Measurements from ENCODE around the gene CHRNA3. TPM values are rescaled to one million over a fixed set of nuclear protein-coding genes. Genes with fewer than 3 reads are reported as not detected.

Gene CHRNA3
- total and polyA plus RNA-seq, 8 donors: 0.31 to 4.6 (median 1.0) TPM; not detected in 3

- WGBS, 5 donors: 73 to 85% (median 79%) methylated on average over 6 of the region's 6 CpGs
- Histone ChIP-seq H3K27me3 (no peaks in the 10 kb centered on the region), H3K4me1 (no peaks in the 10 kb centered on the region), H3K27ac (no peak overlapping the region), H3K36me3 (peaks cover 47 to 63% (median 62%) of the 10 kb centered on the region in 4 donors), H3K4me3 (no peak overlapping the region), H3K9me3 (no peaks in the 10 kb centered on the region)
- DNase-seq: no peak
- intact Hi-C loops (cut with DNase I; ENCODE audit: low total_unique reads): no loop called here
- no peak for TF ChIP-seq POLR2AphosphoS5 (IDR thresholded peaks at IDR 0.05)
- TF ChIP-seq, protein P1, sequence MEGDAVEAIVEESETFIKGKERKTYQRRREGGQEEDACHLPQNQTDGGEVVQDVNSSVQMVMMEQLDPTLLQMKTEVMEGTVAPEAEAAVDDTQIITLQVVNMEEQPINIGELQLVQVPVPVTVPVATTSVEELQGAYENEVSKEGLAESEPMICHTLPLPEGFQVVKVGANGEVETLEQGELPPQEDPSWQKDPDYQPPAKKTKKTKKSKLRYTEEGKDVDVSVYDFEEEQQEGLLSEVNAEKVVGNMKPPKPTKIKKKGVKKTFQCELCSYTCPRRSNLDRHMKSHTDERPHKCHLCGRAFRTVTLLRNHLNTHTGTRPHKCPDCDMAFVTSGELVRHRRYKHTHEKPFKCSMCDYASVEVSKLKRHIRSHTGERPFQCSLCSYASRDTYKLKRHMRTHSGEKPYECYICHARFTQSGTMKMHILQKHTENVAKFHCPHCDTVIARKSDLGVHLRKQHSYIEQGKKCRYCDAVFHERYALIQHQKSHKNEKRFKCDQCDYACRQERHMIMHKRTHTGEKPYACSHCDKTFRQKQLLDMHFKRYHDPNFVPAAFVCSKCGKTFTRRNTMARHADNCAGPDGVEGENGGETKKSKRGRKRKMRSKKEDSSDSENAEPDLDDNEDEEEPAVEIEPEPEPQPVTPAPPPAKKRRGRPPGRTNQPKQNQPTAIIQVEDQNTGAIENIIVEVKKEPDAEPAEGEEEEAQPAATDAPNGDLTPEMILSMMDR (IDR thresholded peaks at IDR 0.05): no peak
- no peak for TF ChIP-seq EP300 (IDR thresholded peaks at IDR 0.05)
- no peak for TF ChIP-seq POLR2A (IDR thresholded peaks at IDR 0.05)
These were observed 70.6 kb downstream of the CHRNA3 start for GRCh38 chr15:78550194-78550593.

Small RNAs within 50 kb of the gene (small RNA-seq; reads per million reads assigned to genes)
- gene AC067863.2: 0 reads per million in 4 donors

Other genes starting within 250 kb of the CHRNA3 start
- gene IREB2, start 182.8 kb downstream of the CHRNA3 start, total RNA-seq: 100 to 1,000 TPM in 4 of 5 donors, 10 to 100 TPM in 1; 34.1 to 248 (median 130) TPM
- gene IREB2, start 182.8 kb downstream of the CHRNA3 start, polyA plus RNA-seq: 1 to 10 TPM; 7.0 to 9.0 (median 8.5) TPM
- gene HYKK, start 113.4 kb downstream of the CHRNA3 start, total RNA-seq: 1 to 10 TPM in 4 of 5 donors, under 1 TPM in 1; under 0.01 to 7.6 (median 3.2) TPM
- 10 to 100 TPM in 1 of 3 donors, 1 to 10 TPM in 2; 5.5 to 11.6 (median 5.9) TPM for gene HYKK, start 113.4 kb downstream of the CHRNA3 start, polyA plus RNA-seq
- gene PSMA4, start 80.6 kb downstream of the CHRNA3 start, total RNA-seq: 100 to 1,000 TPM in 2 of 5 donors, 10 to 100 TPM in 2, 1 to 10 TPM in 1; 7.2 to 393 (median 50.3) TPM
- 100 to 1,000 TPM; 150 to 257 (median 228) TPM for gene PSMA4, start 80.6 kb downstream of the CHRNA3 start, polyA plus RNA-seq
- 1 to 10 TPM in 2 of 5 donors, not detected in 3; 1.2 to 1.8 TPM for gene CHRNA5, start 55.5 kb downstream of the CHRNA3 start, total RNA-seq
- 1 to 10 TPM in 2 of 3 donors, not detected in 1; 1.1 to 1.5 TPM for gene CHRNA5, start 55.5 kb downstream of the CHRNA3 start, polyA plus RNA-seq
- not detected for gene CHRNB4, start 20.2 kb upstream of the CHRNA3 start, total RNA-seq
- gene CHRNB4, start 20.2 kb upstream of the CHRNA3 start, polyA plus RNA-seq: under 1 TPM in 1 of 3 donors, not detected in 2; 0.78 TPM
- gene ADAMTS7, start 190.5 kb upstream of the CHRNA3 start, total RNA-seq: 100 to 1,000 TPM in 1 of 5 donors, 1 to 10 TPM in 4; 1.7 to 102 (median 4.0) TPM
- 1 to 10 TPM in 1 of 3 donors, under 1 TPM in 2; 0.31 to 1.7 (median 0.65) TPM for gene ADAMTS7, start 190.5 kb upstream of the CHRNA3 start, polyA plus RNA-seq